OCI-LY7 (cell line): Measurements from ENCODE around the gene NUDT16.

Experiments
- CTCF ChIP-seq: fragments of 200-600 bp; sonication (generic); conservative IDR thresholded peaks from 2 replicates; pipeline ENCODE4 v1.5.1; 2014; ENCODE audit warnings: mild to moderate bottlenecking, antibody characterized with exemption, low read length, moderate library complexity, mixed read lengths
- EZH2phosphoT487 ChIP-seq: fragments of 200-600 bp; sonication (generic); IDR thresholded peaks from 2 replicates; pipeline ENCODE4 v1.6.1; 2018; ENCODE audit warnings: low read depth, borderline replicate concordance, mild to moderate bottlenecking, mixed run types, antibody characterized with exemption, low read length, moderate library complexity, mixed read lengths

GRCh38 chr3:131393051-131393450 is 11.5 kb downstream of the NUDT16 start:
- TF ChIP-seq CTCF (no peak), EZH2phosphoT487 (no peak)
